IPS-18c (cell line): ENCODE data around the gene GAGE12F.
"Not testable (repeated sequence)": the region's sequence is repeated elsewhere in the genome, so short reads cannot be mapped to it uniquely, and the experiment has no call there.

Source experiments
- H3K4me3 ChIP-seq: 2 replicates; pipeline ENCODE4 v1.7.0; 2013; ENCODE audit warnings: low read depth, mild to moderate bottlenecking, low read length, moderate library complexity; ENCODE audit not compliant: insufficient read depth
- H3K9me3 ChIP-seq: one replicate; pipeline ENCODE4 v1.6.1; 2013; ENCODE audit warnings: mild to moderate bottlenecking, low read length, moderate library complexity; ENCODE audit not compliant: control insufficient read depth, insufficient read depth

The GAGE12F gene, protein sequence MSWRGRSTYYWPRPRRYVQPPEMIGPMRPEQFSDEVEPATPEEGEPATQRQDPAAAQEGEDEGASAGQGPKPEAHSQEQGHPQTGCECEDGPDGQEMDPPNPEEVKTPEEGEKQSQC

DNA sequence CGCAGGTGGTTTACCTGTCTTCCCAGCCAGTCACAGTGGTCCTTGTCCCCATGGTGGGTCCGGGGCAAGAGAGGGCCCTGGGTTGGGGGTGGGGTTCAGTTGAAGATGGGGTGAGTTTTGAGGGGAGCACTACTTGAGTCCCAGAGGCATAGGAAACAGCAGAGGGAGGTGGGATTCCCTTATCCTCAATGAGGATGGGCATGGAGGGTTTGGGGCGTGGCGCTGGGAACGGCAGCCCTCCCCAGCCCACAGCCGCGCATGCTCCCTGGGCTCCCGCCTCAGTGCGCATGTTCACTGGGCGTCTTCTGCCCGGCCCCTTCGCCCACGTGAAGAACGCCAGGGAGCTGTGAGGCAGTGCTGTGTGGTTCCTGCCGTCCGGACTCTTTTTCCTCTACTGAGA, at the start of gene GAGE12F:
Gene GAGE12F (plus strand): TSS at position 301 of the 400 bp plus-strand sequence. CDS start 1,155 bp downstream, outside the sequence.
- H3K9me3 ChIP-seq, H3K4me3 ChIP-seq: not testable (repeated sequence)

DNA sequence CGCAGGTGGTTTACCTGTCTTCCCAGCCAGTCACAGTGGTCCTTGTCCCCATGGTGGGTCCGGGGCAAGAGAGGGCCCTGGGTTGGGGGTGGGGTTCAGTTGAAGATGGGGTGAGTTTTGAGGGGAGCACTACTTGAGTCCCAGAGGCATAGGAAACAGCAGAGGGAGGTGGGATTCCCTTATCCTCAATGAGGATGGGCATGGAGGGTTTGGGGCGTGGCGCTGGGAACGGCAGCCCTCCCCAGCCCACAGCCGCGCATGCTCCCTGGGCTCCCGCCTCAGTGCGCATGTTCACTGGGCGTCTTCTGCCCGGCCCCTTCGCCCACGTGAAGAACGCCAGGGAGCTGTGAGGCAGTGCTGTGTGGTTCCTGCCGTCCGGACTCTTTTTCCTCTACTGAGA, 28.8 kb upstream of the GAGE12F start, which contains the start of gene GAGE12C:
Gene GAGE12C (plus strand): TSS at position 301 of the 400 bp plus-strand sequence. CDS start 1,155 bp downstream, outside the sequence.
- H3K9me3 ChIP-seq, H3K4me3 ChIP-seq: not testable (repeated sequence)

DNA sequence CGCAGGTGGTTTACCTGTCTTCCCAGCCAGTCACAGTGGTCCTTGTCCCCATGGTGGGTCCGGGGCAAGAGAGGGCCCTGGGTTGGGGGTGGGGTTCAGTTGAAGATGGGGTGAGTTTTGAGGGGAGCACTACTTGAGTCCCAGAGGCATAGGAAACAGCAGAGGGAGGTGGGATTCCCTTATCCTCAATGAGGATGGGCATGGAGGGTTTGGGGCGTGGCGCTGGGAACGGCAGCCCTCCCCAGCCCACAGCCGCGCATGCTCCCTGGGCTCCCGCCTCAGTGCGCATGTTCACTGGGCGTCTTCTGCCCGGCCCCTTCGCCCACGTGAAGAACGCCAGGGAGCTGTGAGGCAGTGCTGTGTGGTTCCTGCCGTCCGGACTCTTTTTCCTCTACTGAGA, 19.2 kb upstream of the GAGE12F start, which contains the start of gene GAGE12D:
Gene GAGE12D (plus strand): TSS at position 301 of the 400 bp plus-strand sequence. CDS start 1,155 bp downstream, outside the sequence.
- not testable (repeated sequence) for H3K9me3 ChIP-seq, H3K4me3 ChIP-seq

DNA sequence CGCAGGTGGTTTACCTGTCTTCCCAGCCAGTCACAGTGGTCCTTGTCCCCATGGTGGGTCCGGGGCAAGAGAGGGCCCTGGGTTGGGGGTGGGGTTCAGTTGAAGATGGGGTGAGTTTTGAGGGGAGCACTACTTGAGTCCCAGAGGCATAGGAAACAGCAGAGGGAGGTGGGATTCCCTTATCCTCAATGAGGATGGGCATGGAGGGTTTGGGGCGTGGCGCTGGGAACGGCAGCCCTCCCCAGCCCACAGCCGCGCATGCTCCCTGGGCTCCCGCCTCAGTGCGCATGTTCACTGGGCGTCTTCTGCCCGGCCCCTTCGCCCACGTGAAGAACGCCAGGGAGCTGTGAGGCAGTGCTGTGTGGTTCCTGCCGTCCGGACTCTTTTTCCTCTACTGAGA, 9.7 kb upstream of the GAGE12F start, which contains the start of gene GAGE12E:
Gene GAGE12E (plus strand): TSS at position 301 of the 400 bp plus-strand sequence. CDS start 1,155 bp downstream, outside the sequence.
- H3K4me3 ChIP-seq, H3K9me3 ChIP-seq: not testable (repeated sequence)

DNA sequence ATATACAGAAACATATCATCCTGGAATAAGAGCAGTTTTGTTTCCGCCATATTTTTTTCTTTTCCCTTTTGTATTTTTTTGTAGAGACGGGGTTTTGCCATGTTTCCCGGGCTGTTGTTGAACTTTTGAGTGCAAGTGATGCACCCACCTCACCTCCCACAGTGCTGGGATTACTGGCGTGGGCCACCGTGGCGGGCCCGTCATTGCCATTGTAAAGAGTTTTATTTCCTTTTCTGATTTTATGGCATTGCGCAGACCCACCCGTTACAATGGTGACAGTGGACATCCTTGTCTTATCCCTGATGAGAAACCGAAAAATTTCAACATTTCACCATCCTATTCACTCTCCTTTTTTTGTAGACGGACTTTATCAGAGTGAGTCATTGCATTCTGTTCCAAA, 8.1 kb downstream of the GAGE12F start:
- H3K9me3 ChIP-seq, H3K4me3 ChIP-seq: not testable (repeated sequence)

- not testable (repeated sequence) for H3K9me3 ChIP-seq, H3K4me3 ChIP-seq
Measured at GRCh38 chrX:49569152-49569551, 8.5 kb downstream of the GAGE12F start.

GRCh38 chrX:49570100-49570499, 9.5 kb downstream of the GAGE12F start, which contains the start of gene GAGE12G:
Gene GAGE12G, plus strand, starts transcription at chrX:49570400. Its CDS starts 1,155 bp downstream, at chrX:49571555.
- H3K4me3 ChIP-seq, H3K9me3 ChIP-seq: not testable (repeated sequence)

DNA sequence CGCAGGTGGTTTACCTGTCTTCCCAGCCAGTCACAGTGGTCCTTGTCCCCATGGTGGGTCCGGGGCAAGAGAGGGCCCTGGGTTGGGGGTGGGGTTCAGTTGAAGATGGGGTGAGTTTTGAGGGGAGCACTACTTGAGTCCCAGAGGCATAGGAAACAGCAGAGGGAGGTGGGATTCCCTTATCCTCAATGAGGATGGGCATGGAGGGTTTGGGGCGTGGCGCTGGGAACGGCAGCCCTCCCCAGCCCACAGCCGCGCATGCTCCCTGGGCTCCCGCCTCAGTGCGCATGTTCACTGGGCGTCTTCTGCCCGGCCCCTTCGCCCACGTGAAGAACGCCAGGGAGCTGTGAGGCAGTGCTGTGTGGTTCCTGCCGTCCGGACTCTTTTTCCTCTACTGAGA, 19.0 kb downstream of the GAGE12F start, which contains the start of gene GAGE12H:
Gene GAGE12H (plus strand): TSS at position 301 of the 400 bp plus-strand sequence. CDS start 1,155 bp downstream, outside the sequence.
- H3K4me3 ChIP-seq, H3K9me3 ChIP-seq: not testable (repeated sequence)

- not testable (repeated sequence) for H3K9me3 ChIP-seq, H3K4me3 ChIP-seq
Measured at GRCh38 chrX:49589196-49589595, 28.6 kb downstream of the GAGE12F start, which contains the start of gene GAGE2A. Gene GAGE2A, plus strand, starts transcription at chrX:49589496. Its CDS starts 1,155 bp downstream, at chrX:49590651.

DNA sequence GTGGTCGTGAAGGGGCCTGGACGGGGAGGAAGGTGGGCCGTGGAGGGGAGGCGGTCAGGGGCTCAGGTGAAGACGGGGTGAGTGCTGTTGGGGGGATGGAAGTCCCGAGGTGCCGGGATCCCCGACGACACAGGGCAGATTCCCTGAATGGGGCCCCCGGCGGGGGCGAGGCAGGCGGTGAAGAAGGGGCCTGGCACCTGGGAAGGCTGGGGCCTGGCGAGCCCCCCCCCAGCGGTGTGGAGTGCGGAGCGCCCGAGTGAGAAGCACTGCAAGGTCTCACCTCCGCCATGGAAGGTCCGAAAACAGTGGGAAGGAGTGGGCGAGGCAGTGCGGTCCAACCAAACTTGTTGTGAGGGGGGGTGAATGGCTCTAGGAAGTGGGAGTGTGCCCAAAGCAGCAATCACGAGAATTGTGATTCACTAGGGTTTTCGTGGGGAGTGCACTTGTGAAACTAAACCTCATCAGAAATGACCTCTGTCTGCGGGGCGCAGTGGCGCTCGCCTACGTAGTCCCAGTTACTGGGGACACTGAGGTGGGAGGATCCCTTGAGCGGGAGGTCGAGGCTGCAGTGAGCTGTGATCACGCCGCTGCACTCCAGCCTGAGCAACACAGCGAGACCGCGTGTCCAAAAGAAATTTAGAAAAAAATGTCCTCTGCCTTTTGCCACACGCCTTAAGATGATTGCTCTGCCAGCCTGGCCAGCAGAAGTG, 29.3 kb downstream of the GAGE12F start:
- not testable (repeated sequence) for H3K4me3 ChIP-seq, H3K9me3 ChIP-seq

GRCh38 chrX:49590488-49590887, 29.8 kb downstream of the GAGE12F start:
- H3K4me3 ChIP-seq, H3K9me3 ChIP-seq: not testable (repeated sequence)

GRCh38 chrX:49598720-49599119, 38.1 kb downstream of the GAGE12F start, which contains the start of gene GAGE1:
Gene GAGE1, plus strand, starts transcription at chrX:49599020. Its CDS starts 1,155 bp downstream, at chrX:49600175.
- not testable (repeated sequence) for H3K9me3 ChIP-seq, H3K4me3 ChIP-seq

GRCh38 chrX:49610718-49611310, 50.2 kb downstream of the GAGE12F start:
- Histone ChIP-seq H3K4me3 (no peak overlapping the region), H3K9me3 (peaks cover 6% of the 10 kb centered on the region)
